Measurements from ENCODE around the gene NUBPL.
"Not testable (repeated sequence)": the region's sequence is repeated elsewhere in the genome, so short reads cannot be mapped to it uniquely, and the experiment has no call there.

NUBPL gene

GRCh38 chr14:31751047-31751446 is 189.8 kb downstream of the NUBPL start:
- DNase-seq, result not testable (repeated sequence)

GRCh38 chr14:31752867-31753661 is 191.9 kb downstream of the NUBPL start:
- peak; percentile 43 for DNase-seq

- DNase-seq, result no peak
Measured at GRCh38 chr14:31758941-31759340, 197.7 kb downstream of the NUBPL start.

- no peak for DNase-seq
Measured at GRCh38 chr14:31760277-31760676, 199.1 kb downstream of the NUBPL start.

GRCh38 chr14:31761325-31761724 is 200.1 kb downstream of the NUBPL start:
- DNase-seq, result no peak

- no peak for DNase-seq
Measured at GRCh38 chr14:31763041-31763440, 201.8 kb downstream of the NUBPL start.

GRCh38 chr14:31766315-31766892 is 205.2 kb downstream of the NUBPL start:
- DNase-seq, result no peak

- DNase-seq, result no peak
Measured at GRCh38 chr14:31768355-31768754, 207.2 kb downstream of the NUBPL start.

- no peak for DNase-seq
Measured at GRCh38 chr14:31770271-31770670, 209.1 kb downstream of the NUBPL start.

GRCh38 chr14:31774567-31774966 is 213.4 kb downstream of the NUBPL start:
- no peak for DNase-seq

- DNase-seq, result no peak
Measured at GRCh38 chr14:31777312-31777711, 216.1 kb downstream of the NUBPL start.

- DNase-seq, result no peak
Measured at GRCh38 chr14:31781578-31781977, 220.4 kb downstream of the NUBPL start.

GRCh38 chr14:31785574-31785973 is 224.4 kb downstream of the NUBPL start:
- DNase-seq, result no peak

GRCh38 chr14:31787377-31787776 is 226.2 kb downstream of the NUBPL start:
- DNase-seq, result no peak

- no peak for DNase-seq
Measured at GRCh38 chr14:31788340-31788739, 227.1 kb downstream of the NUBPL start.

- DNase-seq, result no peak
Measured at GRCh38 chr14:31792726-31793125, 231.5 kb downstream of the NUBPL start.

GRCh38 chr14:31797946-31798345 is 236.7 kb downstream of the NUBPL start:
- not testable (repeated sequence) for DNase-seq

- DNase-seq, result no peak
Measured at GRCh38 chr14:31802838-31803237, 241.6 kb downstream of the NUBPL start.

- DNase-seq, result no peak
Measured at GRCh38 chr14:31806249-31806648, 245.0 kb downstream of the NUBPL start.

- DNase-seq, result not testable (repeated sequence)
Measured at GRCh38 chr14:31811693-31812628, 250.8 kb downstream of the NUBPL start.

- not testable (repeated sequence) for DNase-seq
Measured at GRCh38 chr14:31813724-31814490, 252.7 kb downstream of the NUBPL start.

- DNase-seq, result no peak
Measured at GRCh38 chr14:31819281-31819680, 258.1 kb downstream of the NUBPL start.

GRCh38 chr14:31825459-31825858 is 264.3 kb downstream of the NUBPL start:
- DNase-seq, result no peak

Data from activated CD4-positive, alpha-beta T cell treated with anti-CD3 and anti-CD28 coated beads, Interleukin-2, Interleukin-6, amounts not matched to agents 100 ng/mL and 50 ng/mL, durations not matched to agents 16 hours and 8 hours (primary cell).